Dermis blood vessel endothelial cell (primary cell): Measurements from ENCODE around the gene PAK1. TPM values are rescaled to one million over a fixed set of nuclear protein-coding genes. Genes with fewer than 3 reads are reported as not detected.

ENCODE experiments used
- DNase-seq: peaks from one replicate; pipeline ENCODE4 v3.0.0; 2010
- total RNA-seq: library from RNA; depleted of rRNA; stranded (reverse); fragments of >200 nt; gene quantifications from 2 replicates; pipeline ENCODE4 v1.2.3, GENCODE V29; 2014

Gene PAK1
- total RNA-seq, 1 donor from 2014 or later, result 0.51 TPM

GRCh38 chr11:77435972-77436371 is 37.9 kb downstream of the PAK1 start:
- DNase-seq, result no peak

DNA sequence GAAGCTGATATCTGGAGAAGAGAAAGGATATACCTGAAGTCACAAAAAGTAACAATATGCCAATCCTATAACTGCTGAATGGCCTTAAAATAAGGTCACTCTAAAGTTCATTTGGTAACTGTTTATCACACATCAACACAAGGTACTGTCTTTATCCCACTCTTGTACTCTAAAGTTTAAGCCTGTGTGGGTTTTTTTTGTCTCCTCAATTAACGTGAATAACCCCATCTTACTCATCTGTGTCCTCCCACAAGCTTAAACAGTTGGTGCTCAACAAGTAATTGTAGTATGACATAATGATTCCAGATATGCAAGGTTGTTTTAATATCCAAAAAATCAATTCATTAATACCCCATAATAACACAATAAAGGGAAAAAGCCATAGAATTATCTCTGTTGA is 42.1 kb downstream of the PAK1 start:
- no peak for DNase-seq

- DNase-seq, result no peak
Measured at GRCh38 chr11:77428598-77428997, 45.3 kb downstream of the PAK1 start.

- DNase-seq, result no peak
Measured at GRCh38 chr11:77425346-77425745, 48.5 kb downstream of the PAK1 start.

DNA sequence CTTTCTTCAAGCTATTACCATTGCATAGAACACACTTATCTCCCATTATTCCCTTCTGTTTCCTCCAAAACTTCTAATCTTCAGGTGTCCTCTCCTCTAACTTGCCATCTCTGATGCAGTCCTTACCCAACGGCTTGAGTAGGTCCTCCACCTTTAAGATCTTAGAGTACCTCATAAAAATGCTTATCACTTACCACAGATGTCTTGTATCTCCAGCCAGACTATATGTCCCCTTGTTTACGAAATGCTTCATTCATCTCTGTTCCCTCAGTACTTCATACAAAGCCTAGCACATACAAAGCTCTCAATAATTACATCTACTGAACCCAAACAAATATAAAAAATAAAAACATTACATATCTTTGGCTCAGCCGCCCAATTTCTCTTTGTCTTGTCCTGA is 49.2 kb downstream of the PAK1 start:
- DNase-seq, result no peak

DNA sequence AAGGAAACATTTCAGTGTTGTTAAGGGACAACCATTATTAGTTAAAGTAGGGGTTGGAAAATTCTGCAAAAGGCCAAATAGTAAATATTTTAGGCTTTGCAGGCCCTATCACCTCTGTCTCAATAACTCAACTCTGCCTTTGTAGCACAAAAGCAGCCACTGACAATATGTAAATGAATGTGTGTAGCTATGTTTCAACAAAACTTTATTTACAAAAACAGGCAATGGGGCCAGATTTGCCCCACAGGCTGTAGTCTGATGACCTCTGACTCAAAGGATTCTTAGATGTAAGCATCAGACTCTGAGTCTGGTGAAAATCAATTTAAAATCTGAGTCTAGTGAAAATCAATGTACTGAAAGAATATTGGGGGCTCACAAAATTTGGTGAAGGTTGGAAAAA is 50.3 kb downstream of the PAK1 start:
- DNase-seq, result no peak

- no peak for DNase-seq
Measured at GRCh38 chr11:77422687-77423086, 51.2 kb downstream of the PAK1 start.

DNA sequence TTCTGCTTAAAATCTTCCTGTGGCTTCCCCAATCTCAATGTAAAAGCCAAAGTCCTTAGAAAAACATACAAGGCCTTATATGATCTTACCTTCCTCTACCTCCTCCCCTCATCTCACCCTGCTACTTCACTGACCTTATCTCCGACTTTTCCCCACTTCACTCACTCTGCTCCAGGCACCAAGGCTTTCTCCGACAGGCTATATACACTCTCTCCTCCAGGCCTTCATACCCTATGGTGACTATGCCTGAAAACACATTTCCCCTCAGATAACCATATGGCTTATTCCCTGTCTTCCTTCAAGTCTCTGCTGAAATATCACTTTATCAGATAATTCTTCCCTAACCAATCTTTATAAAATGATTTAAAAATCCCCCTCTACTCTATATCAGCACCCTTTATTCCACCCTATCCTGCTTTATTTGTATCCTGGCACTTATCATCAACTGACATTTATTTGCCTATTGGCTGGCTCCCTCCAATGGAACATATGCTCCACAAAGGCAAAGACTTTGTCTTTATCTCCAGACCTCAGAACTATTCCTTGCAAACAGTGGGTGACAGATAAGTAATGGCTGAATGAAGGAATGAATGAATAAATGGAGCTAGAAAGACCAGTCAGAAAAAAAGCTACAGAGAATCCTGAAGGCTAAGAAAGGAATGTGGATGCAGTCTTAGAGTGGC is 52.7 kb downstream of the PAK1 start:
- DNase-seq, result no peak

DNA sequence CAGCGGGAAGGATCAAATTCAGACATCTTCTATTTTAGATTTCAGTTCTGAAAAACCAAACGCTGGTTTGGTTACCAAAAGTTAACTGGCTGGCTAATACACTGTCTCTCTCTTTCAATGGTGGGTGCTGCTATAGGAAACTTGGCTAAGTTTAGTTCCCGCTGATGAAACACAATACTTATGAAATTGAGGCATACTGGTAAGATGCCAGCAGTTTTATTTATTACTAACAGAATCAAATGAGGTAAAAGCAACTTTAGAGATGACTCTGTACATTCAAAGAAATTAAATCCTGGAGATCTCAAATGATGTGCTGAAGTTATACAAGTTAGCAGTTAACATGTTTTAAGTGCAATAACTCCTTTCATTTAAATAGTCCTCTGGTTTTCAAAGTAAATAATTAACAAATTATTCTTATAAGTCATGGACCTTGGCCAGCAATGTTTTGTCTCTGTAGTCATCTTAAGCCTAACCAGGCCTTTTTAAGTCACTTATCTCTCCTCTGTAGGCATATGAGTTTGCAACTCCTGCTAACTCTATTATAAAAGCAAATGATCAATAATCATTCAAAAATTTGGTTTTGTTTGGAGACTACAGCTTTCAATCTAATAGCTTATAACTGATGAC is 54.8 kb downstream of the PAK1 start:
- DNase-seq, result no peak

- no peak for DNase-seq
Measured at GRCh38 chr11:77418155-77418970, 55.5 kb downstream of the PAK1 start.

GRCh38 chr11:77416357-77416756 is 57.5 kb downstream of the PAK1 start:
- DNase-seq, result no peak

DNA sequence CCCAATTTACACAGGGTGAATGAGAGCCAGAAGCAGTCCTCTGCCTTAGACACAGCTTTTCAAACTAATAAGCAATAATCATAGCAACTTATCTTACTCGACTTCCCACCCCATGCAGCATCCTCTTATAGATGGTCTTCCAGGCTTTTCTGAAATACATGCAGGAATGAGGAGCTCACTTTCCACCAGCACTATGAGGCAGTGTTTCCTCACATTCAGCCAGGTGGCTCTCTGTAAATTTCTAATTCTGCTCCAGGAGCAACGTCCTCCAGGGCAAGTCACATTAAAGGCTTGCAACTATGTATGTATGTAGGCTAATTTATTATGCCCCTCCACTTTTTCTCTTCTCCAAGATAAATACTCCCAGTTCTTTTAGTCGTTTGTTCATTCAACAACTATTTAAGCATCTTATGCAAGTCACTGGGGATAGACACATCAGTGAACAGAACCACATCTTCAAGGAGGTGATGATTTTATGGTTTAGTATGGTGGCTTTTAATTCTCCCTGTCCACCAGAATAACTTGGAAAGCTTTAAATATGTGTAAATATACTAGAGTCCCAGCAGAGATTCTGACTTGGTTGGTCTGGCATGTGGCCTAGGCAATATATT is 59.9 kb downstream of the PAK1 start:
- DNase-seq, result no peak

DNA sequence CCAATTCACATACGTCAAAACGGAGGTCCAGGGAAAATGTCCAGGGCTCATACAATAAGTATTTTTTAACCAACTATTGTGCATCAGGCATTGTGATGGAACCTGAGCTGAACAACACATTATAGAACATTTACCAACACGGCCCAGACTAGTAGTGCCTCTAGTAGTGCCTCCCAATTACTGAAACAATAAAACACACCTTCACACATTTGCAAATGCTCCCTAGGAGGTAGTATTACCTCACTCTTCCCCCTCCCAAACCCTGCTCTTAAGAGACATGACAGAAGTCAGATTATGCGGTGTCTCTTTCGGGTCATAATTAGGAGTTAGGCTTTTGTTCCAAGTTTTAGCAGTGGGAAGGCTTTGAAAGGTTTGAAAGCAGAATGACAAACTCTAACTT is 61.1 kb downstream of the PAK1 start:
- no peak for DNase-seq

- peak; percentile 35 for DNase-seq
Measured at GRCh38 chr11:77411717-77412441, 62.0 kb downstream of the PAK1 start.

- DNase-seq, result no peak
Measured at GRCh38 chr11:77411137-77411707, 62.7 kb downstream of the PAK1 start.

DNA sequence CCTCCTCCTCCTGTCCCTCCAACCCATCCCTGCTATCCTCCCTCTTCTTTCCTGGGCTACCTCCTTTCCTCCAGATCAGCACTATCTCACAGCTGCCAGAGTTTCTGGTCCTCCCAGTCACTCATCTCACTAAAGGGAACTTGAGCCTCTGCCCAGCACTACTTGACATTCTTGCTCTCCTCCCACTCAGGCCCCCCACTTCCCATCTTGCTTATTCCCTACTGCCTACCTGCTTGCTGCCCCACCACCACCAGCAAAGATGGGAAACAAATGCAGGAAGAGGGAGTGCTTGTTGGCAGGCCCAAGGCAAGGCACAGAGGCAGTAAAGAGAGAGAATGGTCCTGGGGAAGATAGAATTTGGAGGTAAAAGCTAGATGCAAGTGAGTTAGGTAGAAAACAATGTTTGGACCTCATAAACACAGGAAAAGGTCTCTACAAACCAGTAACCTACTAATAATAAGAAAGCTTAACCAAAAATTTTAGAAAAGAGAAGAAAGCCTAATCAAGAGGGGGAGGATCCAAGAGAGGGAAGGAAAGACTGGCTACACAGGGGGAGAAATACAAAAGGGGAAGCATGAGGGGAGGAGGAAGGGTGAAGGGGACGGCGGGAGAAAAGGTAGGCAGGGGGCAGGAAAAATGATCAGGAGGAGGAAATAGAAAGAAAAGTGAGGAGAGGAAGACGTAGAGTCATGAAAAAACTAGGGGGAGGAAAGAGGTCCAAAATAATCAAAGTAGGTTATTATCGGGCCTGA is 63.6 kb downstream of the PAK1 start:
- no peak for DNase-seq

- no peak for DNase-seq
Measured at GRCh38 chr11:77409046-77409445, 64.8 kb downstream of the PAK1 start.

DNA sequence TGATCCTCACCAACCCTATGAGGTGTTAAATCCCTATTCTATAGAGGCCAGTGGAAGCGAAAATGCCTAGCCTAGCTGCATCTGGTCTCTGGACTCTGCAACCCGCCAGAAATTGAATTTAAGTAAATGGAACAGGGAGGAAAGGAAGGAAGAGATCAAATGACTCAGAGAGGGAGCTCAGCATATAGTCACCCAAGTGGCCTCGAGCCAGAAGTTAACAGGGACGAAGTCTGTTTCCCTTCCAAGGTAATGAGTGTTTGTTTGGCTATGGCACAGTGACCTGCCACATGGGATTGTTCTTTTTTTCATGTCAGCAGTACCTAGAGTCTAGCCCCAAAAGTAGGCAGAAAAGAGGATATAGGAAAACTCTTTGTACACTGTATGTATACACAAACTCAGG is 66.3 kb downstream of the PAK1 start:
- DNase-seq, result peak; percentile 91

GRCh38 chr11:77406396-77406795 is 67.5 kb downstream of the PAK1 start:
- DNase-seq, result no peak

- DNase-seq, result no peak
Measured at GRCh38 chr11:77403211-77403610, 70.7 kb downstream of the PAK1 start.

DNA sequence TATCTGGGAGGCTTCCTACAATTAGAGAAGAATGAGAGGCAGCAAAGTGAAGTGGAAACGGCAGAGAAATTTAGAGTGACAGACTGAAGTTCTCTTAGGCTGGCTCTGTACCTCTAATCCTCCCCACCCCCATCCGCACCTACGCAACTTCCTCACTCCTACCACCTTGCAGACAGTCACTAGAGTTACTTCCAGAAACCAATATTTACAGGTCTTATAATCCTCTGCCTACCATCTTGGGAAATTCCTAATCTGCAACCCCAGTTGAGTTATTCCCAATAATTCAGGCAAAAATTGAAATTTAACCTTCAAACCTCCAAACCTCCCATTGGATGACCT is 71.7 kb downstream of the PAK1 start:
- DNase-seq, result no peak
